Hematopoietic multipotent progenitor cell treated with erythropoietin and hydrocortisone succinate and interleukin-3 and kit ligand, for 4 days (in vitro differentiated cells): ENCODE measurements around the gene AUH.

Experiments used
- DNase-seq: peaks from one replicate; pipeline ENCODE4 v3.0.0-alpha.2; 2015

The AUH gene

DNA sequence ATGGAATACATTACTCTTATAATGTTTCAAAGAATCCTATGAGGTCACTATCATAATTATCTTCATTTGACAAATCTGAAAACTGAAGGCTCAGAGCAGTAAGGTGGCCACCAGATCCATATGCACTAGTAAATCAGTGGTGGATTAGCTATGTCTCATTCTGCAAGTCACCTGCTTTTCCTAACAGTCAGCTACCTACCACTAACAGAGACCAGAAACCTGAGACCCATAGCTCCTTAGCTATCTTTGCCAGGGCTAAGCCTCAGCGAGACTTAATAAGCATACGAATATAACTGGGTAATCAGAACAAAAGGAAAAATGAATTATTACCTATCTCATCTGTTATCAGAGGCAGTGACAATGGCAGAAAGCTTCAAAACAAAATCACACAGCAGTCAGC lies 118.7 kb downstream of the AUH start:
- no peak for DNase-seq

DNA sequence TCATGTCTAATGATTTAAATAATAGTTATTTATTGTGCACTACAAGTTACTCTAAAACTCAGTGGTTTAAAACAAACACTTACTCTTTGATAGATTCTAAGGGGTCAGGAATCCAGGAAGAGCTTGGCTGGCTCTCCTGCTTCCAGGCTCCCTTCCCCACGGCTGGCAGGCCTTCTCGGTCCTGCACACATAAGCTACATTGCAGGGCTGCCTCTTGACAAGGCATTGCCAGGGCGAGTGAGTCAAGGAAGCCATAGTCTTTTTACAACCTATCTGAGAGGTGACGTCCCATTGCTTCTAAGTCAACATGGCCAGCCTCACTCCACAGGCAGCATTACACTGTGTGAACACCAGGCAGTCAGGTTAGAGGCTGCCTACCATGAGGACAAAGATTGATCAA lies 119.8 kb downstream of the AUH start:
- no peak for DNase-seq

DNA sequence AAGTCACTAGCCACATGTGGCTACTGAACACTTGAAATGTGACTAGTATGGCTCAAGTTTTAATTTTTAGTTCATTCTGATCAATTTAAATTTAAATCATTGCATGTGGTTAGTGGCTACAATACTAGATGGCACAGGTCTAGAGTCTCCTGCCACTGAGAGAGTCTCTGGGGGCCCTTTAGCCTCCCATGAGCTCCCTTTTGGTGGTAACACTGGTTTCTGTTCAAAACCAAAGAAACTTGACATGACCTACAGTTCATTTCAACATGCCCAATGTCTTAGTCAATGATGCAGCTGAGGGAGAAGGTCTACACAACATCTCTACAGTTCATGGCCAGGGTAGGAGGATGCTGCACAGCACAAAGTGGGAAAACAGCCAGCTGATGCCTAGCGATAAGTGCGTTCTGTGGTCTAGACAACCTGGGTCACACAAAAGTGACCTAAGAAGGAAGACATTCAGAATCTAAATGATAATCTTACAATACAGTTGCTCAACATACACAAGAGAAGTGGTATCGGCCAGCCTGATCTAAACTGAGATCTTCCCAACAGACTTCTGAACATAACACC lies 121.0 kb downstream of the AUH start:
- peak; percentile 55 for DNase-seq

GRCh38 chr9:91239367-91240111 lies 122.2 kb downstream of the AUH start:
- DNase-seq, result no peak

DNA sequence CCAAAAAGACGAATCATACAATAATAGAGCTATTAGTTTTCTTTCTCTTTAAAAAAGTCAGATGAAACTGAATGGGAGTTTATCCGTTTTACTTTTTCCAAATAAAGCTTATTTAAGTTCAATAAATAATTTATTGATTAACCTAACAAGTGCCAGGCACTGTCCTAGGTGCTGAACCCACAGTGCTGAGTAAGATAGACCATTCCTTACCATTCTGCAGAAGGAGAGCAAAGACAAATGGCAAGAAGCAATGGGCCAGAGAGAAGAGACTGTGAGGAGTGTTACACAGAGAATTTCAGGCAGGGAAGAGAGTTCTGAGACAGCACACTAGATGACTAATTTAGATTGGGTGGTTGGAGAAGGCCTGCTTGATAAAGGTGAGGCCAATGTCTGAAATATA lies 127.2 kb downstream of the AUH start:
- peak; percentile 25 for DNase-seq

GRCh38 chr9:91231619-91232018 lies 130.1 kb downstream of the AUH start:
- DNase-seq, result no peak

GRCh38 chr9:91223000-91223399 lies 138.7 kb downstream of the AUH start:
- DNase-seq, result no peak

GRCh38 chr9:91222457-91222856 lies 139.3 kb downstream of the AUH start:
- no peak for DNase-seq

GRCh38 chr9:91221332-91221731 lies 140.4 kb downstream of the AUH start:
- no peak for DNase-seq

- no peak for DNase-seq
Observed at GRCh38 chr9:91220491-91221135, 141.1 kb downstream of the AUH start.

DNA sequence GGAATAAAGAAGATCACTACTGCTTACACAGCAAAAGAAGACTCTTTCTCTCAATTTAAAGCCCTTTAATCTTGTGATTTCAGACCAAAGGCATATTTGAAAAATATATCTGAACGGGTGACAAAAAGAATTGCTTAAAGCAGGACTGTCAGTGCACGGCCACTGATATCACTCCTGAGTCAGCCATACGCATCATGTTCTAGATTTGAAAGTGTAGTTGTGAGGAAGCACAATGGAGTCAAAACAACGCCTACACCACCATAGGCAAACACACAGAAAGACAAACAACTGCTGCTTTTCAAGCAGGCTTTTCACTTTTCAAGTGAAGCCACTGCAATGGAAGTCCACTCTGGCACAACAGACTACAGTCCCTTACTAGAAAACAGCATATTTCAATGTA lies 141.7 kb downstream of the AUH start:
- no peak for DNase-seq

- no peak for DNase-seq
Observed at GRCh38 chr9:91219557-91219956, 142.2 kb downstream of the AUH start.

GRCh38 chr9:91217388-91217787 lies 144.3 kb downstream of the AUH start:
- no peak for DNase-seq

DNA sequence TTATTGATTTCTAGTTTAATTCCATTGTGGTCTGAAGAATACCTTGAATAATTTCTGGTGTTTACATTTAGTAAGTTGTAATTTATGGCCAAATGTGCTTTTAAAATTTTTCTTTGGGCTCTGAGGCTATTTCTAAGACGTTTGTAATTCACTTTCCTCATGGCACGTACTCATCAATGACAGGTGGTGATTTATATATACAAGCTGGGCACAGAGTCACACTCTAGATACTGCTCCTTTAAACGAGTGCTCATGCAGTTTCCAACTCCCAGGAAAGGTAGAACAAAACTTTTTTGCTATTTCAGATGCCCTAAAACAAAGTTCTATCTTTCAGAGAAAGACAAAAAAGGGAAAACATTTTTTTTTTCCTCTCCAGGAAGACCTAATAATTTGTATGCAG lies 146.9 kb downstream of the AUH start:
- DNase-seq, result no peak

GRCh38 chr9:91214086-91214485 lies 147.6 kb downstream of the AUH start:
- no peak for DNase-seq

DNA sequence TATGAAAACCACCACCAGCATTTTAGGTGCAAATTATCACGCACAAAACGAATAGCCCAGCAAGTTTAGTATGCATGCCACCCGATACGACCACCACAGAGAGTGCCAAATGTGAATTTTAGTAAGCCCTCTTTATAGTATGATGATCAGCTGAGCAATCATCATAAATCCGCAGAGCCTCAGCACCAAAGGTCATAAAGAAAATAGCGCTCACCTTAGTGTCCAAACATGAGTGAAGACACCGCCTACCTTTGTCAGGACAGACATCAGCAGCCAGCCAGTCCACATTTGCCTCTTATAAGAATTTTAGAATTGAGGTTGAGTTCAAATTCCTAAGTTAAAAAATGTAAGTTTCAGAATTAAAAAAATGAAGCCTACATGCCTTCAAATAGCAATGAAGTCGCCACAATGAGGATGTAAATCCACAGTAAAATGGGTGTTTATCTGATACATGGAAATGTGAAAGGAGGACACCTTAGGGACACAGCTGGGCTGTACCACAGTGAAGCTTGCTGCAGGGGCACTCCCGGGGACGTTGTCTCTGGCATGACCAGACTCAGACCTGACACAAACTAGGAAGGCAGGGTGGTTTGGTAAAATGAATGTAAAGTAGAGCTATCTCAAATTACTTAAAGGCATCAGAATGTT lies 149.0 kb downstream of the AUH start:
- no peak for DNase-seq

- no peak for DNase-seq
Observed at GRCh38 chr9:91211919-91212318, 149.8 kb downstream of the AUH start.

- no peak for DNase-seq
Observed at GRCh38 chr9:91211414-91211813, 150.3 kb downstream of the AUH start.

DNA sequence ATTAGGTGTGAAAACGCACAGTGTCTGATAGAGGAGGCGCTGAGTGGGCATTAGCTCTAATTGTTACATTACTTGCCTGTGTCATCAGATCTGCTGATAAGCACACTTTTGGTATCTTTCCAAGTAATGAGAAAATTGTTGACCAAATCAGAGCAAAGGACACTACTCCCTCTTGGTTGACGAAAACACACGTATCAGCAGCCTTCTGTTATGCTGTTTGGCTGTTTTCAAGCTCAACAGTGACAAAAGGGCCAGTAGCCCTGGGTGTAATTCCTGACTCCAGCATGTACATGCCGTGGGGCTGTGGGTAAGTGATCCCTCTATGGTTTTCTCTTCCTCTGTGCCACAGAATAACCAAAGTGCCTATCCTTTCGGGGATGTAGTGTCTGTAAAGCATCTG lies 151.4 kb downstream of the AUH start:
- no peak for DNase-seq

- DNase-seq, result no peak
Observed at GRCh38 chr9:91208837-91209236, 152.9 kb downstream of the AUH start.

GRCh38 chr9:91208419-91208745 lies 153.3 kb downstream of the AUH start:
- DNase-seq, result no peak

GRCh38 chr9:91207729-91208418 lies 153.8 kb downstream of the AUH start:
- DNase-seq, result peak; percentile 44

DNA sequence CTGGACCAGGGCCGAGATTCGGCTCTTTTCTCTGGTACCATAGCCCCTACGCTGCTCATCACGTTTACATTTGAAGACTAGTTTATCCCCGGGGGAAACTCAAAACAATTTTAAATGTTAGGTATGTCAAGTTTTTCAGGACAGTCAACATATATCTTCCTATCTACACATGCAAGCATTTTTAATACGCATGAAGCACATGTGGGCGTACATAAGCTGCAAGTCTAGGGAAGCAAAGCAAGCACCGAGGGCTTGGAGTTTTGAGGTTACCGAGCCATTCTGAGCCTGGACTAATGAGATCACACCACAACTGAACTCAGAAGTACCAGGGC lies 154.4 kb downstream of the AUH start:
- no peak for DNase-seq

- DNase-seq, result no peak
Observed at GRCh38 chr9:91206806-91207205, 154.9 kb downstream of the AUH start.
